Peyer's patch (tissue), 4 donors: ENCODE results near the gene PAOX. TPM values are rescaled to one million over a fixed set of nuclear protein-coding genes. Genes with fewer than 3 reads are reported as not detected.
A peak's percentile ranks its signal among the peaks of the same experiment; 100 is the strongest.
"Not testable (repeated sequence)": the region's sequence is repeated elsewhere in the genome, so short reads cannot be mapped to it uniquely, and the experiment has no call there.

Experiments used
- DNase-seq, 3 donors: peaks; one replicate each; pipeline ENCODE4 v3.0.0-alpha.2; 2017 to 2019
- H3K27ac ChIP-seq, 4 donors: fragments of 200-600 bp; sonication (generic); one replicate each; pipeline ENCODE4 v1.5.1; 2016 to 2019
- H3K27me3 ChIP-seq, 2 donors: fragments of 200-600 bp; sonication (generic); one replicate each; pipeline ENCODE4 v1.5.1; 2019
- H3K36me3 ChIP-seq, 3 donors: fragments of 200-600 bp; sonication (generic); one replicate each; pipeline ENCODE4 v1.5.1; 2016 to 2019
- H3K4me1 ChIP-seq, 4 donors: fragments of 200-600 bp; sonication (generic); one replicate each; pipeline ENCODE4 v1.5.1; 2016 to 2019
- H3K4me3 ChIP-seq, 4 donors: fragments of 200-600 bp; sonication (generic); 1 replicate in 3 of 4; 2 replicates in 1 of 4; pipeline ENCODE4 v1.5.1; 2016 to 2019; ENCODE audit warnings: mild to moderate bottlenecking in 1 of 4
- H3K9me3 ChIP-seq, 4 donors: fragments of 200-600 bp; sonication (generic); one replicate each; pipeline ENCODE4 v1.5.1; 2016 to 2019; ENCODE audit warnings: mild to moderate bottlenecking in 1 of 4
- POLR2A ChIP-seq, 2 donors: fragments of 450-650 bp; IDR thresholded peaks; one replicate each; pipeline ENCODE4 v1.5.1; 2017; ENCODE audit warnings: antibody characterized with exemption in 2 of 2, mild to moderate bottlenecking in 2 of 2, moderate library complexity in 2 of 2
- total RNA-seq, 4 donors: library from RNA; depleted of rRNA; stranded (reverse); fragments of >200 nt; gene quantifications; one replicate each; pipeline ENCODE4 v1.1.0, GENCODE V29; 2016
- TF ChIP-seq, protein P1 (sequence below), 6 experiments: fragments of 450-650 bp in 4 of 6; fragments of 200-600 bp in 2 of 6; sonication (generic) in 1 of 6; IDR thresholded peaks; one replicate each; pipeline ENCODE4 v1.5.1; 2017 to 2019; ENCODE audit warnings: antibody characterized with exemption in 6 of 6, mild to moderate bottlenecking in 3 of 6, moderate library complexity in 1 of 6

The PAOX gene
- total RNA-seq, 4 donors from 2014 or later: 19.8 to 53.7 (median 36.9) TPM

DNA sequence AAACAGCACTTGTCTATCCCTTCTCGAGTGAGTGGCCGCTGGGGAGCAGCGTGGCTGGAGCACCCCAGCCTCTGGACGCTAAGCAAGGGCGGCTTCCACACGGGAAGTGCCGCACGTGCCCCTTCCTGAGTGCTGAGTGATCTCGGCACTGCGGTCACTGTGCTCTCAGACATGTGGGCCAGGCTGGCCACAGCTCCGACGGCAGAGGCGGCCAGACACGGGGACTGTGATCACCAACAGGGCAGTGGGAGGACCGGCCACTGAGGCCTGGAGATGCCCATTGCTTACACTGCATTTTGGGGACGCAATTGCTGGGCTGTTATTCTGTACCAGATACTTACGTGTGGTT lies 13.0 kb upstream of the PAOX start:
- Histone ChIP-seq H3K4me1 (peaks cover 0 to 25% (median 0%) of the 10 kb centered on the region in 4 donors), H3K27me3 (no peaks in the 10 kb centered on the region), H3K27ac (peak overlapping the region in 1 of 4 donors; percentile 53), H3K36me3 (peaks cover 0 to 84% (median 0%) of the 10 kb centered on the region in 3 donors), H3K9me3 (no peaks in the 10 kb centered on the region), H3K4me3 (no peak overlapping the region)
- TF ChIP-seq, protein P1, sequence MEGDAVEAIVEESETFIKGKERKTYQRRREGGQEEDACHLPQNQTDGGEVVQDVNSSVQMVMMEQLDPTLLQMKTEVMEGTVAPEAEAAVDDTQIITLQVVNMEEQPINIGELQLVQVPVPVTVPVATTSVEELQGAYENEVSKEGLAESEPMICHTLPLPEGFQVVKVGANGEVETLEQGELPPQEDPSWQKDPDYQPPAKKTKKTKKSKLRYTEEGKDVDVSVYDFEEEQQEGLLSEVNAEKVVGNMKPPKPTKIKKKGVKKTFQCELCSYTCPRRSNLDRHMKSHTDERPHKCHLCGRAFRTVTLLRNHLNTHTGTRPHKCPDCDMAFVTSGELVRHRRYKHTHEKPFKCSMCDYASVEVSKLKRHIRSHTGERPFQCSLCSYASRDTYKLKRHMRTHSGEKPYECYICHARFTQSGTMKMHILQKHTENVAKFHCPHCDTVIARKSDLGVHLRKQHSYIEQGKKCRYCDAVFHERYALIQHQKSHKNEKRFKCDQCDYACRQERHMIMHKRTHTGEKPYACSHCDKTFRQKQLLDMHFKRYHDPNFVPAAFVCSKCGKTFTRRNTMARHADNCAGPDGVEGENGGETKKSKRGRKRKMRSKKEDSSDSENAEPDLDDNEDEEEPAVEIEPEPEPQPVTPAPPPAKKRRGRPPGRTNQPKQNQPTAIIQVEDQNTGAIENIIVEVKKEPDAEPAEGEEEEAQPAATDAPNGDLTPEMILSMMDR (IDR thresholded peaks at IDR 0.05): no peak
- no peak for TF ChIP-seq POLR2A (IDR thresholded peaks at IDR 0.05)
- DNase-seq: no peak

- DNase-seq: no peak
- no peaks in the 10 kb centered on the region for H3K9me3 ChIP-seq
- H3K27ac ChIP-seq: no peak overlapping the region
- peaks cover 0 to 88% (median 0%) of the 10 kb centered on the region in 3 donors for H3K36me3 ChIP-seq
- TF ChIP-seq, protein P1 (IDR thresholded peaks at IDR 0.05): no peak
- TF ChIP-seq POLR2A (IDR thresholded peaks at IDR 0.05): no peak
- H3K27me3 ChIP-seq: no peaks in the 10 kb centered on the region
- peaks cover 0 to 23% (median 0%) of the 10 kb centered on the region in 4 donors for H3K4me1 ChIP-seq
- no peak overlapping the region for H3K4me3 ChIP-seq
These were observed 12.3 kb upstream of the PAOX start for GRCh38 chr10:133366751-133367150.

DNA sequence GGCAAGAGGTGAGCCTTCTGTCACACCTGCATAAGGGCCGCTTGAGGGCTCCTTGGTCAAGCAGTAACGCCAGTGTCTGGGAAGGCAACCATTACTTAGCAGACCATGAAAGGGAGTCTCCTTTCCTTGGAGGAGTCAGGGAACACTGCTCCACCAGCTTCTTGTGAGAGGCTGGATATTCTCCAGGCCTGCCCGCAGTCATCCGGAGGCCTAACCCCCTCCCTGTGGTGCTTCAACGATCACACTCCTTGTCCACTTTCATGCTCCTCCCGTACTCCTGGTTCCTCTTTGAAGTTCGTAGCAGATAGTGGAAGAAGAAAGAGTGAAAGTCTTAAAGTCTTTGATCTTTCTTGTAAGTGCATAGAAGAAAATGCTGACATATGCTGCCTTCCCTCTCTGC lies 11.6 kb upstream of the PAOX start:
- H3K9me3 ChIP-seq, DNase-seq, H3K27ac ChIP-seq, H3K27me3 ChIP-seq, H3K4me3 ChIP-seq: not testable (repeated sequence)
- Histone ChIP-seq H3K4me1 (peaks cover 0 to 30% (median 3%) of the 10 kb centered on the region in 4 donors), H3K36me3 (peaks cover 0 to 82% (median 0%) of the 10 kb centered on the region in 3 donors)

DNA sequence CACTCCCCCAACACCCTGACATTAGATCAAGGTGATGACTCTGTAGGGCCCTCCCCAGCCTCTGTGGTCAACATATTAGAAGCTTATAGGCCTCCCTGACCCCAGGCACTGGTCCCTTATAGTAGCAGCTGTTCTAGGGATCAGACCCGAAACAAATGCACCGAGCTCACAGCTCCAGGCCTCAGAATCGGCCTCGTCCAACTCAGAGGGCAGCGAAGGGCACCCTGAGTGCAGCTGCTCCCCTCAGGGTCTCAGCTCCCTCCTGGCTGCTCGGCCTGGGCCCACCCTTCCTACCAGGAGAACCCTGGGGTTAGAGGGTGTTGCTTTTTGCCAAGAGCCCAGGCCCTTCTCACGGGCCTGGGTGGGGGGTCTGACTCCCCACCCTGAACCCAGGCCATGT lies 10.9 kb upstream of the PAOX start:
- Histone ChIP-seq H3K27ac (no peak overlapping the region), H3K4me1 (peaks cover 0 to 32% (median 5%) of the 10 kb centered on the region in 4 donors), H3K4me3 (no peak overlapping the region), H3K9me3 (no peaks in the 10 kb centered on the region), H3K27me3 (no peaks in the 10 kb centered on the region), H3K36me3 (peaks cover 0 to 75% (median 0%) of the 10 kb centered on the region in 3 donors)
- DNase-seq: peak in 1 of 3 donors; percentile 33
- TF ChIP-seq POLR2A (IDR thresholded peaks at IDR 0.05): no peak
- TF ChIP-seq, protein P1 (IDR thresholded peaks at IDR 0.05): no peak

- TF ChIP-seq, protein P1 (IDR thresholded peaks at IDR 0.05): no peak
- TF ChIP-seq POLR2A (IDR thresholded peaks at IDR 0.05): no peak
- H3K4me1 ChIP-seq: peaks cover 0 to 29% (median 9%) of the 10 kb centered on the region in 4 donors
- H3K9me3 ChIP-seq: no peaks in the 10 kb centered on the region
- H3K27ac ChIP-seq: no peak overlapping the region
- no peak overlapping the region for H3K4me3 ChIP-seq
- H3K36me3 ChIP-seq: peaks cover 0 to 54% (median 0%) of the 10 kb centered on the region in 3 donors
- no peaks in the 10 kb centered on the region for H3K27me3 ChIP-seq
- peak in 1 of 3 donors; percentile 29 for DNase-seq
These were observed 8.9 kb upstream of the PAOX start for GRCh38 chr10:133370030-133370786.

- H3K9me3 ChIP-seq: no peaks in the 10 kb centered on the region
- peaks cover 0 to 21% (median 9%) of the 10 kb centered on the region in 4 donors for H3K4me1 ChIP-seq
- H3K27me3 ChIP-seq: no peaks in the 10 kb centered on the region
- peak overlapping the region; percentile 85 to 99 (median 90) for H3K4me3 ChIP-seq
- peaks cover 0 to 35% (median 0%) of the 10 kb centered on the region in 3 donors for H3K36me3 ChIP-seq
- H3K27ac ChIP-seq: peak overlapping the region in 2 of 4 donors; percentile 46 to 92
- TF ChIP-seq, protein P1 (IDR thresholded peaks at IDR 0.05): no peak
- no peak for TF ChIP-seq POLR2A (IDR thresholded peaks at IDR 0.05)
- peak in 1 of 3 donors; percentile 65 for DNase-seq
These were observed 6.6 kb upstream of the PAOX start for GRCh38 chr10:133372507-133372906.
